GM12873 (cell line): ENCODE results near the gene ZNF827.

Experiments used
- CTCF ChIP-seq: IDR thresholded peaks from 2 replicates; pipeline ENCODE4 v1.5.1; 2012; ENCODE audit warnings: low read depth, mild to moderate bottlenecking, moderate library complexity, low read length, control low read depth; ENCODE audit not compliant: insufficient read depth; ENCODE audit errors: missing control alignments

Gene ZNF827

GRCh38 chr4:145938618-145939440 lies at the start of gene ZNF827:
Gene ZNF827, minus strand, starts transcription at chr4:145938823. Its CDS starts 416 bp downstream, at chr4:145938407.
- TF ChIP-seq CTCF: no peak

GRCh38 chr4:145984563-145984962 lies 45.9 kb upstream of the ZNF827 start:
- no peak for TF ChIP-seq CTCF

- no peak for TF ChIP-seq CTCF
These were observed 44.2 kb upstream of the ZNF827 start for GRCh38 chr4:145982791-145983190.

- no peak for TF ChIP-seq CTCF
These were observed 40.5 kb upstream of the ZNF827 start for GRCh38 chr4:145979160-145979559.

GRCh38 chr4:145976680-145977079 lies 38.1 kb upstream of the ZNF827 start:
- TF ChIP-seq CTCF: no peak

GRCh38 chr4:145960012-145960411 lies 21.4 kb upstream of the ZNF827 start:
- no peak for TF ChIP-seq CTCF

GRCh38 chr4:145957302-145957701 lies 18.7 kb upstream of the ZNF827 start:
- no peak for TF ChIP-seq CTCF
